ENCODE results near the gene PXYLP1.
A peak's percentile ranks its signal among the peaks of the same experiment; 100 is the strongest.

Gene PXYLP1

GRCh38 chr3:141249041-141249440 is 17.4 kb downstream of the PXYLP1 start:
- no peak for DNase-seq (ENCODE audit: low read depth)
- H3K4me3 ChIP-seq (ENCODE audit: low read length) = no peak overlapping the region
- TF ChIP-seq CTCF (IDR thresholded peaks at IDR 0.05; ENCODE audit: insufficient read depth, low read depth, low read length, missing control alignments) = no peak

GRCh38 chr3:141250342-141250741 is 18.7 kb downstream of the PXYLP1 start:
- DNase-seq (ENCODE audit: low read depth) = no peak
- no peak for TF ChIP-seq CTCF (IDR thresholded peaks at IDR 0.05; ENCODE audit: insufficient read depth, low read depth, low read length, missing control alignments)
- no peak overlapping the region for H3K4me3 ChIP-seq (ENCODE audit: low read length)

GRCh38 chr3:141250828-141251227 is 19.2 kb downstream of the PXYLP1 start:
- no peak for TF ChIP-seq CTCF (IDR thresholded peaks at IDR 0.05; ENCODE audit: insufficient read depth, low read depth, low read length, missing control alignments)
- no peak for DNase-seq (ENCODE audit: low read depth)
- no peak overlapping the region for H3K4me3 ChIP-seq (ENCODE audit: low read length)

GRCh38 chr3:141253326-141253725 is 21.7 kb downstream of the PXYLP1 start:
- DNase-seq (ENCODE audit: low read depth) = no peak
- no peak overlapping the region for H3K4me3 ChIP-seq (ENCODE audit: low read length)
- no peak for TF ChIP-seq CTCF (IDR thresholded peaks at IDR 0.05; ENCODE audit: insufficient read depth, low read depth, low read length, missing control alignments)

- H3K4me3 ChIP-seq (ENCODE audit: low read length) = no peak overlapping the region
- TF ChIP-seq CTCF (IDR thresholded peaks at IDR 0.05; ENCODE audit: insufficient read depth, low read depth, low read length, missing control alignments) = no peak
- no peak for DNase-seq (ENCODE audit: low read depth)
Observed at GRCh38 chr3:141253811-141254210, 22.2 kb downstream of the PXYLP1 start.

- H3K4me3 ChIP-seq (ENCODE audit: low read length) = no peak overlapping the region
- TF ChIP-seq CTCF (IDR thresholded peaks at IDR 0.05; ENCODE audit: insufficient read depth, low read depth, low read length, missing control alignments) = no peak
Observed at GRCh38 chr3:141255137-141255845, 23.7 kb downstream of the PXYLP1 start.

GRCh38 chr3:141255846-141256261 is 24.2 kb downstream of the PXYLP1 start:
- TF ChIP-seq CTCF (IDR thresholded peaks at IDR 0.05; ENCODE audit: insufficient read depth, low read depth, low read length, missing control alignments) = peak; percentile 13
- no peak overlapping the region for H3K4me3 ChIP-seq (ENCODE audit: low read length)

More at GRCh38 chr3:141255137-141255845, 23.7 kb downstream of the PXYLP1 start:
- no peak for DNase-seq (ENCODE audit: low read depth)

More at GRCh38 chr3:141255846-141256261, 24.2 kb downstream of the PXYLP1 start:
- DNase-seq (ENCODE audit: low read depth) = peak; percentile 29
